ENCODE results near the gene DKK2.
A peak's percentile ranks its signal among the peaks of the same experiment; 100 is the strongest.

DKK2 gene, protein sequence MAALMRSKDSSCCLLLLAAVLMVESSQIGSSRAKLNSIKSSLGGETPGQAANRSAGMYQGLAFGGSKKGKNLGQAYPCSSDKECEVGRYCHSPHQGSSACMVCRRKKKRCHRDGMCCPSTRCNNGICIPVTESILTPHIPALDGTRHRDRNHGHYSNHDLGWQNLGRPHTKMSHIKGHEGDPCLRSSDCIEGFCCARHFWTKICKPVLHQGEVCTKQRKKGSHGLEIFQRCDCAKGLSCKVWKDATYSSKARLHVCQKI

DNA sequence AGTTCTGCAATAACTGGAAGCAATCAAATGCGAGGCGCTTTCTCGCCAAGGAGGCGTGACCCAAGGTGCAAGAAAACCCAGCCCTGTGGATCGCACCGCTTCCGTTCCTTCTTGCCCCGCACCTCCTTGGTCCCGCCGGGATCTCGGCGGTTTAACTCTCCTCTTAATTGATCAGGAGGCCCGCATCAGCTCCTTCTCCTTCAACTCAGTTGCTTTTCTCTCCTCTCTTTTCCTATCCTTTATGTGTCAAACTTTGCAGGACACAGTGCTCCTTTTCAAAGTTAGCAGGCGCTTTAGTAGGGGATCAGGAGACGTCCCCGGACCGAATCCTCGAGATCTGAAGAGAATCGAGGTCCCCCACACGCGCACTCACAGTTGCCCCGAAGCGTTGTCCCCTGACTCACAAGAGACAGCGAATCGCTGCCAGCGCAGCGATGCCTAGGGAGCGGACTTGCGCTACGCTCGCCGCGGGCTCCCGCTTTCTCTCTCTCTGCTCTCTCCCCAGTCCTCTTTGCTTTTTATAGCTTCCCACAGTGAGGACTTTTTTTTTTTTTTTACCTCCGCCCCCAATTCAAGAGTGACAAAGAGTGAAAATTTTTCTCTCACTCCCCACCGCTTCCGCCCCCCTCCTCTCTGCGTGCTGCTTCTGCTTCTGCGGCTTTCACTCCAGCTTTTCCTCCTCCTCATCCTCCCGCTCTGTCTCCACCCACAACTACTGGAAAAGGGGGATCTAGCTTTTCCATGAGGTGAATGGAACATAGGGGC lies at the start of gene DKK2:
TSS of gene DKK2 (minus strand) at position 495 of the 765 bp plus-strand sequence. CDS start 722 bp downstream, outside the sequence.
- Histone ChIP-seq H3K9me3 (ENCODE audit: control insufficient read depth, insufficient read depth, low read depth, low read length) (no peaks in the 10 kb centered on the region), H3K36me3 (ENCODE audit: control insufficient read depth, insufficient read depth, low read length) (no peaks in the 10 kb centered on the region), H3K9ac (ENCODE audit: low read length) (no peak within 1 kb of the TSS), H3K27me3 (ENCODE audit: control insufficient read depth, insufficient read depth, low read length) (peaks cover 72% of the 10 kb centered on the region), H3K4me3 (ENCODE audit: low read depth, low read length) (peak within 1 kb of the TSS; percentile 48), H3K4me1 (ENCODE audit: control insufficient read depth, insufficient read depth, low read length) (peaks cover 20% of the 10 kb centered on the region; the same call in 1 of the 2 replicates), H3K27ac (ENCODE audit: low read depth, low read length) (no peak within 1 kb of the TSS)

DNA sequence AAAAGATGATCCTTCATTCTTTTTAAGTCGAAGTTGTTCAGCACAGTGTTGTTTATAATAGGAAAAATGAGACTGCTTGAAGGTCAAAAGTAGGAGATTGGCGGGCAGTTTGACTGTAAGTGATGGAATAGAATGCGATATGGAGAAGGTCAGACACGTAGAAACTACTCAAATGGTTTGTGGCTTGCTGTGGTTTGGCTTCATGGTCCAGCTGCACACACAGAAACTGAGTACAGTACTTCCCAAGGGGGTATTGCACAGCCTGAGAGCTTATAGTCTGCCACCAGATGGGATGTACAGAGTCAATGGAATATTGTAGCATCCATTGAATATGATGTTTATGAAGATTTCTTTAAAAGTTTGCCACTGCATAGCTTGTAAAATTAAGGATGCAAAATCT lies 41.1 kb upstream of the DKK2 start:
- H3K27me3 ChIP-seq (ENCODE audit: control insufficient read depth, insufficient read depth, low read length): no peaks in the 10 kb centered on the region
- H3K4me3 ChIP-seq (ENCODE audit: low read depth, low read length): no peak overlapping the region
- no peaks in the 10 kb centered on the region for H3K9me3 ChIP-seq (ENCODE audit: control insufficient read depth, insufficient read depth, low read depth, low read length)
- no peak overlapping the region for H3K27ac ChIP-seq (ENCODE audit: low read depth, low read length)
- H3K9ac ChIP-seq (ENCODE audit: low read length): no peak overlapping the region
- no peaks in the 10 kb centered on the region for H3K36me3 ChIP-seq (ENCODE audit: control insufficient read depth, insufficient read depth, low read length)
- no peaks in the 10 kb centered on the region for H3K4me1 ChIP-seq (ENCODE audit: control insufficient read depth, insufficient read depth, low read length)

DNA sequence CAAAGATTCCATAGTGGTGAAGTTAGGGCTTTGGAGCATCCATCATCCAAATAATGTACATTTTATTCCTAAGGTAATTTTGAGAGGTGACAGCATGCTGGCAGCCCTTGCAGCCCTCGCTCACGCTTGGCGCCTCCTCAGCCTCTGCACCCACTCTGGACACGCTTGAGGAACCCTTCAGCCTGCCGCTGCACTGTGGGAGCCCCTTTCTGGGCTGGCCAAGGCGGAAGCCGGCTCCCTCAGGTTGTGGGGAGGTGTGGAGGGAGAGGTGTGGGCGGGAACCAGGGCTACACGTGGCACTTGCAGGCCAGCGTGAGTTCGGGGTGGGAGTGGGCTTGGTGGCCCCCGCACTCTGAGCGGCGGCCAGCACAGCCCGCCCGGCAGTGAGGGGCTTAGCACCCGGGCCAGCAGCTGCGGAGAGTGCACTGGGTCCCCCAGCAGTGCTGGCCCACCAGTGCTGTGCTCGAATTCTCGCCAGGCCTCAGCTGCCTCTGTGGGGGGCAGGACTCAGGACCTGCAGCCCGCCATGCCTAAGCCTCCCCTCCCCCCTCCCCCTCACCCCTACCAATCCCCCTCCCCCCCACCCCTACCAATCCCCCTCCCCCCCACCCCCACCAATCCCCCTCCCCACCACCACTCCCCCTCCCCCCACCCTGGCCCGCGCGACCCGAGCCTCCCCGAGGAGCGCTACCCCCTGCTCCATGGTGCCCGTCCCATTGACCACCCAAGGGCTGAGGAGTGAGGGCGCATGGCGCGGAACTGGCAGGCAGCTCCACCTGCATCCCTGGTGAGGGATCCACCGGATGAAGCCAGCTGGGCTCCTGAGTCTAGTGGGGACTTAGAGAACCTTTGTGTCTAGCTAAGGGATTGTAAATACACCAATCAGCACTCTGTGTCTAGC lies 37.0 kb upstream of the DKK2 start:
- no peak overlapping the region for H3K9ac ChIP-seq (ENCODE audit: low read length)
- H3K4me3 ChIP-seq (ENCODE audit: low read depth, low read length): no peak overlapping the region
- no peaks in the 10 kb centered on the region for H3K36me3 ChIP-seq (ENCODE audit: control insufficient read depth, insufficient read depth, low read length)
- no peaks in the 10 kb centered on the region for H3K4me1 ChIP-seq (ENCODE audit: control insufficient read depth, insufficient read depth, low read length)
- H3K9me3 ChIP-seq (ENCODE audit: control insufficient read depth, insufficient read depth, low read depth, low read length): no peaks in the 10 kb centered on the region
- H3K27me3 ChIP-seq (ENCODE audit: control insufficient read depth, insufficient read depth, low read length): no peaks in the 10 kb centered on the region
- H3K27ac ChIP-seq (ENCODE audit: low read depth, low read length): no peak overlapping the region

DNA sequence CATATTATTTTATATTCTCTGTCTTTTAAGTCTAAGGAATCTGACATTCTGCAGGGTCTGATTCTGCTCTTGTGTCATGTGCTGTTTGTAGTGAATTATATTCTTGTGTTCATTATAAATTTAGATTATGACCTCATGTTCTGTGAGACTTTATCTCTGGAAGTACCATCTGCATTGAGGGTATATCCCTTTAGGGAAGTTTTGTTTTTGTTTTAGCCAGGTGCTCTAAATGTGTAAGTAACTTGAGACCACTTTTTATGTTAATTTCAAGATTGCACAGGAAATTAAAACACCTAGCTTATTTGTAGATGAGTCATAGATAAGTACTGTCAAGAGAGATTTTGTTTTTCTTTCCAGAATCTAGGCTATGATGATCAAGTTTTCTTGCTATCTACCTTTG lies 35.0 kb upstream of the DKK2 start:
- H3K27ac ChIP-seq (ENCODE audit: low read depth, low read length): no peak overlapping the region

DNA sequence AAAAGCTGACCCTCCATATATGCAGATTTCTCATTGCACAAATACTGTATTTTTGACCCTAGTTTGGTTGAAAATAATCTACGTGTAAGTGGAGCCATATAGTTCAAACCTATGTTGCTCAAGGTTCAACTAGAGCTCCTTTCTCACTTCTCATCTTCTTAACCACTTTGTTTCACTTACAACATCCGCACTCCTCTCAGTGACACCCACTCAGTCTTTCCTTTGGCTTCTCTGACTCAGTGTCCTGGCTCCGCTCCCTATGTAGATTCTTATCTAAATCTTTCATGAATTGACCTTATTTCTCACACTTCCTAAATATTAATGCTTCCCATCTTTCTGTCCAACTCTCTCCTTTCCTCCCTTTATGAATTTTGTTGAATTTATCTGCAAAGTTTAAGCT lies 32.9 kb upstream of the DKK2 start:
- no peaks in the 10 kb centered on the region for H3K4me1 ChIP-seq (ENCODE audit: control insufficient read depth, insufficient read depth, low read length)
- no peaks in the 10 kb centered on the region for H3K36me3 ChIP-seq (ENCODE audit: control insufficient read depth, insufficient read depth, low read length)
- H3K9ac ChIP-seq (ENCODE audit: low read length): no peak overlapping the region
- no peak overlapping the region for H3K4me3 ChIP-seq (ENCODE audit: low read depth, low read length)
- H3K9me3 ChIP-seq (ENCODE audit: control insufficient read depth, insufficient read depth, low read depth, low read length): no peaks in the 10 kb centered on the region
- no peak overlapping the region for H3K27ac ChIP-seq (ENCODE audit: low read depth, low read length)
- no peaks in the 10 kb centered on the region for H3K27me3 ChIP-seq (ENCODE audit: control insufficient read depth, insufficient read depth, low read length)

More for the DNA sequence above, 35.0 kb upstream of the DKK2 start:
- H3K4me1 ChIP-seq (ENCODE audit: control insufficient read depth, insufficient read depth, low read length): no peaks in the 10 kb centered on the region
- no peak overlapping the region for H3K4me3 ChIP-seq (ENCODE audit: low read depth, low read length)
- no peak overlapping the region for H3K9ac ChIP-seq (ENCODE audit: low read length)
- H3K27me3 ChIP-seq (ENCODE audit: control insufficient read depth, insufficient read depth, low read length): no peaks in the 10 kb centered on the region
- H3K36me3 ChIP-seq (ENCODE audit: control insufficient read depth, insufficient read depth, low read length): no peaks in the 10 kb centered on the region
- no peaks in the 10 kb centered on the region for H3K9me3 ChIP-seq (ENCODE audit: control insufficient read depth, insufficient read depth, low read depth, low read length)

DNA sequence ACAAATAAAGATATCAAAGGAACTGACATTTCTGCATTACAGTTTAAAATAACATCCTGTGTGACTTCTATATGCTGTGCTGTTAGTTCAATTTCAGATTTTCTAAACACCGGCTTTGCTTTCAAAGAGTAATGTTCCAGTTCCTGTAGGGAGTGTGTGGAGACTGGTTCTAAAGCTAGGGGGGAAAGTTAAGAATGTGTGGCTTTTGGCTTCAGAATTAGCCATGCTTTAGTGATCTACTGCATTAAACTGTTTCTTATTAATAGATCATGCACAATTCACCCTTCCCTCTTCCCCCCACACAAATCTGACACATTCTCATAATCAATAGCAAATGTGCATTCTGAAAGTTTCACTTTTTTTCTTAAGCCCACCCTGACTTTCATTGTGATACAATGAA lies 32.0 kb upstream of the DKK2 start:
- H3K27ac ChIP-seq (ENCODE audit: low read depth, low read length): no peak overlapping the region
- H3K4me1 ChIP-seq (ENCODE audit: control insufficient read depth, insufficient read depth, low read length): no peaks in the 10 kb centered on the region
- H3K27me3 ChIP-seq (ENCODE audit: control insufficient read depth, insufficient read depth, low read length): no peaks in the 10 kb centered on the region
- no peaks in the 10 kb centered on the region for H3K36me3 ChIP-seq (ENCODE audit: control insufficient read depth, insufficient read depth, low read length)
- no peaks in the 10 kb centered on the region for H3K9me3 ChIP-seq (ENCODE audit: control insufficient read depth, insufficient read depth, low read depth, low read length)
- no peak overlapping the region for H3K4me3 ChIP-seq (ENCODE audit: low read depth, low read length)
- H3K9ac ChIP-seq (ENCODE audit: low read length): no peak overlapping the region

DNA sequence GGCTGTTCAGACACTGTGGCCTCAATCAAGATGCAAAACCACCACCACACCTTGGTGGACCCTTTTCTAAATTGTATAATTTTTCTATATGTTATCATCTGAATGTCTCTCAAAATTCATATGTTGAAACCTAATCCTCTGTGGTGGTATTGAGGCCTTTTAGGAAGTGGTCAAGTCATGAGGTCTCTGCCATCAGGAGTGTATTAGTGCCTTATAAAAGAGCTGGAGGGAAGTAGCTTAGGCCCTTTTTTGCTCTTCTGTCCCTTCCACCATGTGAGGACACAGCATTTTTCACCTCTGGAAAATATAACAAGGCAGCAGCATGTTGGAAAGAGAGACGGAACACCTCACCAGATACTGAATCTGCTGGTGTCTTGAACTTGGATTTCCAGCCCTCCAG lies 30.5 kb upstream of the DKK2 start:
- Histone ChIP-seq H3K27ac (ENCODE audit: low read depth, low read length) (no peak overlapping the region), H3K27me3 (ENCODE audit: control insufficient read depth, insufficient read depth, low read length) (no peaks in the 10 kb centered on the region), H3K9me3 (ENCODE audit: control insufficient read depth, insufficient read depth, low read depth, low read length) (no peaks in the 10 kb centered on the region), H3K9ac (ENCODE audit: low read length) (no peak overlapping the region), H3K4me3 (ENCODE audit: low read depth, low read length) (no peak overlapping the region), H3K4me1 (ENCODE audit: control insufficient read depth, insufficient read depth, low read length) (no peaks in the 10 kb centered on the region), H3K36me3 (ENCODE audit: control insufficient read depth, insufficient read depth, low read length) (no peaks in the 10 kb centered on the region)

DNA sequence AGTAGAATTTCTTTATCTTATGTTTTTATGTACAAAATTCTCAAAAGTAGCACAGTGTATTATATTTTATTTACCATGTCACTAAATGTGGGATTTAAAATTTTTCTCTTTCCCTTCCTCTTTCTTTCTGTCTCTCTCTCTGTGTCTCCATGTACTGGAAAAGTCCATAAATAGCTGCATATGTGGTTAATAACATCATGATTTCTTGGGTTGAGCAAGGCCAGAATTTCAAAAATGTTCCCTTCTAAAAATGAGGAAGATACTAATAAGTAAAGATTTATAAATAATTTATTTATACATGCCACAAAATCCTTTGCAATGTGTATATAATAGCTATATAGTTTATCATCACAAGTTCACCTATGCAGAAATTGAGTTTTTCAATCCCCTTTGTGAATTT lies 29.1 kb upstream of the DKK2 start:
- no peak overlapping the region for H3K27ac ChIP-seq (ENCODE audit: low read depth, low read length)
- no peak overlapping the region for H3K4me3 ChIP-seq (ENCODE audit: low read depth, low read length)
- no peaks in the 10 kb centered on the region for H3K36me3 ChIP-seq (ENCODE audit: control insufficient read depth, insufficient read depth, low read length)
- no peak overlapping the region for H3K9ac ChIP-seq (ENCODE audit: low read length)
- H3K4me1 ChIP-seq (ENCODE audit: control insufficient read depth, insufficient read depth, low read length): no peaks in the 10 kb centered on the region
- no peaks in the 10 kb centered on the region for H3K9me3 ChIP-seq (ENCODE audit: control insufficient read depth, insufficient read depth, low read depth, low read length)
- no peaks in the 10 kb centered on the region for H3K27me3 ChIP-seq (ENCODE audit: control insufficient read depth, insufficient read depth, low read length)

DNA sequence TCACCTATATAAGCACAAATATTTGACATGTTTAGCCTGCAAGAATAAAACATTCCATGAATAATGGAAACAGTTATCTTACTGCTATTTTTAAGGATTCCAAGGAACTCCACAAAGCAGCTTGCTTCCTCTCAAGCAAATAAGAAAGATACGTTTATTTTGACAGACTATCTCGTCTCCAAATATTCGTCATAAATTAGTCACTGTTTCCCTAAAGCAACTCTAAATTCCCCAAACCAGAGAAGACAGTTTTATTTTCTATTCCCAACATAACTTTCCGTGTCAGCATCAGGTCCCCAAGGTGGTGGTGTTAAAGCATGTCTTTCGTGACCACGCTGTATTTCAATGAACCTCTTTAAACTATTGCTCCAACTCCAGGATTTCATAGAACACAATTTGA lies 24.3 kb upstream of the DKK2 start:
- H3K4me1 ChIP-seq (ENCODE audit: control insufficient read depth, insufficient read depth, low read length): no peaks in the 10 kb centered on the region

DNA sequence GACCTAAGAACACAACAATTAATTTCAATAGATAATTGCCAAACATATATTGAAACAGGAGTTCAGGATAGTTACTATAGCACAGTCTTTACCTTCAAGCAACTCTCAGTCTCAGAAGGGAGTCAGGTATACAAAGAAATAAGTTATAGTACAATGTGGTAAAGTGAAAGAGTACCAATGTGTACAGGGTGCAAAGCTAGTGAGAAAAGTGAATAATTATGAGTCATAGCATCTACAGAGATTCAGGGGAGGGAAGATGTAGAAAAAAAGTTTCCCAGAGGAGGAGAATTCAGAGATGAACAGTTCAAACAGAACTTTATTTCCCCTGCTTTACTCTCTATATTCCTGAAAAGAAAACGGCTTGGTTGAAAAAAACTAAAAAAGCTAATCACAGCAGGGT lies 22.7 kb upstream of the DKK2 start:
- Histone ChIP-seq H3K27me3 (ENCODE audit: control insufficient read depth, insufficient read depth, low read length) (no peaks in the 10 kb centered on the region), H3K9me3 (ENCODE audit: control insufficient read depth, insufficient read depth, low read depth, low read length) (no peaks in the 10 kb centered on the region), H3K27ac (ENCODE audit: low read depth, low read length) (no peak overlapping the region), H3K9ac (ENCODE audit: low read length) (no peak overlapping the region), H3K4me1 (ENCODE audit: control insufficient read depth, insufficient read depth, low read length) (no peaks in the 10 kb centered on the region), H3K4me3 (ENCODE audit: low read depth, low read length) (no peak overlapping the region), H3K36me3 (ENCODE audit: control insufficient read depth, insufficient read depth, low read length) (no peaks in the 10 kb centered on the region)

More for the DNA sequence above, 24.3 kb upstream of the DKK2 start:
- H3K9me3 ChIP-seq (ENCODE audit: control insufficient read depth, insufficient read depth, low read depth, low read length): no peaks in the 10 kb centered on the region
- H3K9ac ChIP-seq (ENCODE audit: low read length): no peak overlapping the region
- no peaks in the 10 kb centered on the region for H3K36me3 ChIP-seq (ENCODE audit: control insufficient read depth, insufficient read depth, low read length)
- H3K27ac ChIP-seq (ENCODE audit: low read depth, low read length): no peak overlapping the region
- no peak overlapping the region for H3K4me3 ChIP-seq (ENCODE audit: low read depth, low read length)
- no peaks in the 10 kb centered on the region for H3K27me3 ChIP-seq (ENCODE audit: control insufficient read depth, insufficient read depth, low read length)
